ENCODE measurements around the gene CLSTN1. TPM values are rescaled to one million over a fixed set of nuclear protein-coding genes. Genes with fewer than 3 reads are reported as not detected.

CLSTN1 gene
- total RNA-seq, 1 donor from 2014 or later = 126 TPM

DNA sequence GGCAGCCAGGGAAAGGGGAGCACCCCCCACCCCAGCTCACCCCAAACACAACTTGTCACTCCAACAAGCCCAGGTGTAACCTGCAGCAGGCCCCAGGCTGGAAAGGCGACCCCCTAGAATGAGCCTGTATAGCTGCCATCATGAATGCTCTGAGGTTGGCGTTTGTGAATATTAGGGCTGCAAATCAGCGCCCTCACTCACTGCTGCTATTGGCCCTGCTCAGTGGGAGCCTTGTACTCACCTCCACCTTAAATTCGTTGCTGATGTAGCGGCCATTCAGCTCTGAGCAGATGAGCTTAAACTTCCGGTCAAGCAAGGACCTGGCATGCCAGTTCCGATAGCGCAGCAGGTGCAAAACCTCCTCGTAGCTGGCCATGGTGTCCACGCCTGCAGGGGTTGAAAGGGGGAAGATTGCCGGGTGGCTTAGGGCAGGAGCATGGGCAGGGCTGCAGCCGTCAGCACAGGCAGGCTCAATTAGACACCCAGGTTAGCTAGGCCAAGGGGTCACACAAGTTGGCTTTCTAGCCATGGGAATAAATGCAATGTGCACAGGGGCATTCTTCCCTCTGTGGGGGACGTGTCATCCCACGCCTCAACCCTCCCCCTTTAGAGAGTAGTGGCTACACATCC, 90.5 kb downstream of the CLSTN1 start:
- TF ChIP-seq, protein P1, sequence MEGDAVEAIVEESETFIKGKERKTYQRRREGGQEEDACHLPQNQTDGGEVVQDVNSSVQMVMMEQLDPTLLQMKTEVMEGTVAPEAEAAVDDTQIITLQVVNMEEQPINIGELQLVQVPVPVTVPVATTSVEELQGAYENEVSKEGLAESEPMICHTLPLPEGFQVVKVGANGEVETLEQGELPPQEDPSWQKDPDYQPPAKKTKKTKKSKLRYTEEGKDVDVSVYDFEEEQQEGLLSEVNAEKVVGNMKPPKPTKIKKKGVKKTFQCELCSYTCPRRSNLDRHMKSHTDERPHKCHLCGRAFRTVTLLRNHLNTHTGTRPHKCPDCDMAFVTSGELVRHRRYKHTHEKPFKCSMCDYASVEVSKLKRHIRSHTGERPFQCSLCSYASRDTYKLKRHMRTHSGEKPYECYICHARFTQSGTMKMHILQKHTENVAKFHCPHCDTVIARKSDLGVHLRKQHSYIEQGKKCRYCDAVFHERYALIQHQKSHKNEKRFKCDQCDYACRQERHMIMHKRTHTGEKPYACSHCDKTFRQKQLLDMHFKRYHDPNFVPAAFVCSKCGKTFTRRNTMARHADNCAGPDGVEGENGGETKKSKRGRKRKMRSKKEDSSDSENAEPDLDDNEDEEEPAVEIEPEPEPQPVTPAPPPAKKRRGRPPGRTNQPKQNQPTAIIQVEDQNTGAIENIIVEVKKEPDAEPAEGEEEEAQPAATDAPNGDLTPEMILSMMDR (IDR thresholded peaks at IDR 0.05) = no peak
- Mint-ChIP-seq H3K36me3 (ENCODE audit: low read depth) (peaks cover 54% of the 10 kb centered on the region), H3K27me3 (ENCODE audit: low read depth) (no peaks in the 10 kb centered on the region), H3K4me3 (ENCODE audit: unreplicated experiment) (no peak overlapping the region), H3K27ac (ENCODE audit: unreplicated experiment) (no peak overlapping the region), H3K4me1 (ENCODE audit: low read depth) (no peaks in the 10 kb centered on the region), H3K9me3 (ENCODE audit: low read depth) (no peaks in the 10 kb centered on the region)
- DNase-seq (ENCODE audit: low spot score) = no peak

GRCh38 chr1:9732123-9732971, 91.4 kb downstream of the CLSTN1 start:
- H3K9me3 Mint-ChIP-seq (ENCODE audit: low read depth) = no peaks in the 10 kb centered on the region
- no peaks in the 10 kb centered on the region for H3K27me3 Mint-ChIP-seq (ENCODE audit: low read depth)
- H3K27ac Mint-ChIP-seq (ENCODE audit: unreplicated experiment) = no peak overlapping the region
- peak; percentile 14 for DNase-seq (ENCODE audit: low spot score)
- H3K4me1 Mint-ChIP-seq (ENCODE audit: low read depth) = no peaks in the 10 kb centered on the region
- TF ChIP-seq, protein P1 (IDR thresholded peaks at IDR 0.05) = no peak
- peaks cover 55% of the 10 kb centered on the region for H3K36me3 Mint-ChIP-seq (ENCODE audit: low read depth)
- no peak overlapping the region for H3K4me3 Mint-ChIP-seq (ENCODE audit: unreplicated experiment)

DNA sequence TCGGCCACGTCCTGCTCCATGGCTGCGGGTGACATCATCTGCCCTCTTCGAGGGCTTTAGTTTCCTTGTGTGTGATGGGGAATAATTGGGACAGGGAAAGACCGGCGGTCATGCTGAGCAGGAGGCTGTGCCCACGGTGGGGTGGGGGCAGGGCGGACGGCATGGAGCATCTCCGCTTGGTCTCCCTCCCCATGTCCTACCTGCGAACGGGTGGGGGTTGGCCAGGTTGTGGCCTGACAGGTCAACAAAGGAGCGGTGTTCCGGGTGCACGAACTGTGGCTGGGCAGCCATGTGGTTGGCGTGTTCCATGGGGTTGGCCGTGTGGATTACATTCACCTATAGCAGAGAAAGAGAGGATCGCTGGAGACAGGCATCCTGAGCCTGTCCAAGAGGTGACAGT, 92.2 kb downstream of the CLSTN1 start:
- peak; percentile 80 for DNase-seq (ENCODE audit: low spot score)
- Mint-ChIP-seq H3K27ac (ENCODE audit: unreplicated experiment) (no peak overlapping the region), H3K4me1 (ENCODE audit: low read depth) (no peaks in the 10 kb centered on the region), H3K36me3 (ENCODE audit: low read depth) (peaks cover 54% of the 10 kb centered on the region), H3K9me3 (ENCODE audit: low read depth) (no peaks in the 10 kb centered on the region), H3K27me3 (ENCODE audit: low read depth) (no peaks in the 10 kb centered on the region), H3K4me3 (ENCODE audit: unreplicated experiment) (no peak overlapping the region)
- TF ChIP-seq, protein P1 (IDR thresholded peaks at IDR 0.05) = no peak

DNA sequence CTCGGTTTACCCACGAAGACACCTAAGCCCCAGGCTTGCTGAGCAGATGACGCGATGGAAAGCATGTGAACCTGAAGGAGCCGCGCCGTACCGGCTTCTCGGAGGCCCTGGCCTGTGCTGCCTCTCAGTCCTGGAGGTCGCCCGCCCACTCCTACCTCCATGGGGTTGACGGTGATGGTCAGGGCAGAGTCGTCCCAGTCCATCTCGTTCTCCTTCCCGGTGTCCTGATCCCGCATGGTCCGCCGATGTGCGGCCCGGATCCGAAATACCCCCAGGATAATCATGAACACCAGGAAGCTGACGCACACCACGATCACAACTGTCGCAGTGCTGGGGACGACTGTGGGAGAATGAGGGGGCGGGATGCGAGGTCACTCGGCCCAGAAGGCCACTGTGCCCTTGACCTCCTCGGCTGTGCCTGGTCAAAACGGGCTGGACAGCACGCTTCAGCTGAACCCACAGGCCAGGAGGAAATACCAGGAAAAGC, 92.7 kb downstream of the CLSTN1 start:
- Mint-ChIP-seq H3K4me1 (ENCODE audit: low read depth) (no peaks in the 10 kb centered on the region), H3K9me3 (ENCODE audit: low read depth) (no peaks in the 10 kb centered on the region), H3K36me3 (ENCODE audit: low read depth) (peaks cover 54% of the 10 kb centered on the region), H3K27me3 (ENCODE audit: low read depth) (no peaks in the 10 kb centered on the region), H3K27ac (ENCODE audit: unreplicated experiment) (no peak overlapping the region), H3K4me3 (ENCODE audit: unreplicated experiment) (no peak overlapping the region)
- TF ChIP-seq, protein P1 (IDR thresholded peaks at IDR 0.05) = no peak
- DNase-seq (ENCODE audit: low spot score) = peak; percentile 81

DNA sequence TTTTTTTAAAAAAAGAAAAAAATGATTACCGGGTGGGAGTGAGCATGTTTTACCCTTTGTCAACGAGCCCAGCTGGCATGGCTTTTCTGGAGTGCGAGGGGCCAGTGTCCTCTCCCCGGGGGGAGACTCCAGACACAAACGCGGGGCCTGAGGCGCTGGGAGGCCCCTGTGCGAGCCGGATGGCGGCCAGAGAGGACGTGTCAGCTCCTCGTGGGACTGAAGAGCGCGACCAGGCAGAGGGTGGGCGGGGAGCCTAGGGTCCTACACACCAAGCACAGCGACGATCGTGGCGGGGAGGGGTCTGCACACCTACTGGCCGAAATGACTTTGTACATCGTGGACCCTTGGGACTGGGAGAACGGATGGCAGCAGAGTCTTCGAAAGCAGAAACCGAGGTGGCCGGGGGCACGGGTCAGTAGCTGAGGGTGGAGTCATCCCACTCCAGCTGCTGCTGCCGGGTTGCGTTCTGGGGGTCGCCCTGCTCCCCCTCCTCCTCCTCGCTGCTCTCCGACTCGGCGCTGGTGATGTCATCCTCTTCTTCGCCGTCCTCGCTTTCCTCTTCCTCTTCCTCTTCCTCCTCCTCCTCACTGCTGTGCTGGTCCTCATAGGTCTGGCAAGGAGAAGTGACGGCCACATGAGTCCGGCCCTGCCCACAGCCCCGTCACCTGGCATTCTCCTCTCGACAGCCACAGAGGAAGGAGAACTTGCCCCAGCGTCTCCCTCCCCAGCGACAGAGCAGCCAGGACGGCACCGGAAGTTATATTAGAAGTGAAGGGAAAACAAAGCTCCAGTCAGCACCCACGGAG, 93.5 kb downstream of the CLSTN1 start:
- Mint-ChIP-seq H3K27me3 (ENCODE audit: low read depth) (no peaks in the 10 kb centered on the region), H3K4me3 (ENCODE audit: unreplicated experiment) (no peak overlapping the region), H3K4me1 (ENCODE audit: low read depth) (no peaks in the 10 kb centered on the region), H3K36me3 (ENCODE audit: low read depth) (peaks cover 50% of the 10 kb centered on the region), H3K27ac (ENCODE audit: unreplicated experiment) (no peak overlapping the region), H3K9me3 (ENCODE audit: low read depth) (no peaks in the 10 kb centered on the region)
- no peak for DNase-seq (ENCODE audit: low spot score)
- TF ChIP-seq, protein P1 (IDR thresholded peaks at IDR 0.05) = no peak

Data from chondrocyte (in vitro differentiated cells).